HT-29 (cell line): ENCODE data around the gene RPS27A. TPM values are rescaled to one million over a fixed set of nuclear protein-coding genes. Genes with fewer than 3 reads are reported as not detected.

Experiments used
- total RNA-seq: library from RNA; depleted of rRNA; stranded (reverse); fragments of >200 nt; shearing (Covaris generic); gene quantifications from 2 replicates; pipeline ENCODE4 v1.2.3, GENCODE V29; 2014; rRNA removed

Gene RPS27A
- total RNA-seq, 1 experiment from 2014 or later = 852 TPM

Other genes with a start within 250 kb of the RPS27A start
- gene RTN4, start 182.2 kb upstream of the RPS27A start, total RNA-seq = 117 and 138 TPM in 2 replicates
- gene CLHC1, start 395 bp upstream of the RPS27A start, total RNA-seq = 0.46 and 1.3 TPM in 2 replicates
- 15.5 and 15.9 TPM in 2 replicates for gene MTIF2, start 36.5 kb downstream of the RPS27A start, total RNA-seq
- gene CCDC88A, start 187.2 kb downstream of the RPS27A start, total RNA-seq = 0.25 TPM in 1 of 2 replicates, not detected in the other